Liver (tissue), 9 donors: ENCODE measurements around the gene INHBA. TPM values are rescaled to one million over a fixed set of nuclear protein-coding genes. Genes with fewer than 3 reads are reported as not detected.
A peak's percentile ranks its signal among the peaks of the same experiment; 100 is the strongest.

Experiments used
- DNase-seq: peaks from one replicate; pipeline ENCODE4 v3.0.0-alpha.2; 2017; ENCODE audit warnings: low spot score
- H3K27ac ChIP-seq, 2 donors: one replicate each; pipeline ENCODE4 v1.7.0; 2013; ENCODE audit warnings: inconsistent platforms in 2 of 2, low read length in 2 of 2, control low read depth in 1 of 2, low read depth in 1 of 2, mild to moderate bottlenecking in 1 of 2
- H3K27me3 ChIP-seq, 4 donors: one replicate each; pipeline versions ENCODE4 v1.6.1 to v1.7.0; 2013; ENCODE audit warnings: low read length in 3 of 4, inconsistent platforms in 1 of 4, mild to moderate bottlenecking in 1 of 4, moderate library complexity in 1 of 4; ENCODE audit not compliant: control insufficient read depth in 4 of 4, insufficient read depth in 4 of 4
- H3K36me3 ChIP-seq, 4 donors: one replicate each; pipeline versions ENCODE4 v1.6.1 to v1.7.0; 2013; ENCODE audit warnings: low read length in 3 of 4, mild to moderate bottlenecking in 3 of 4, low read depth in 1 of 4, moderate library complexity in 1 of 4; ENCODE audit not compliant: control insufficient read depth in 4 of 4, insufficient read depth in 3 of 4
- H3K4me1 ChIP-seq, 4 donors: one replicate each; pipeline versions ENCODE4 v1.6.1 to v1.7.0; 2013; ENCODE audit warnings: low read length in 3 of 4, mild to moderate bottlenecking in 3 of 4, moderate library complexity in 1 of 4; ENCODE audit not compliant: control insufficient read depth in 4 of 4, insufficient read depth in 4 of 4
- H3K4me3 ChIP-seq, 3 donors: one replicate each; pipeline versions ENCODE4 v1.6.1 to v1.7.0; 2013; ENCODE audit warnings: low read length in 3 of 3, control low read depth in 1 of 3, low read depth in 1 of 3, mild to moderate bottlenecking in 1 of 3
- H3K9ac ChIP-seq, 2 donors: one replicate each; pipeline ENCODE4 v1.7.0; 2013; ENCODE audit warnings: low read length in 2 of 2, mild to moderate bottlenecking in 2 of 2, moderate library complexity in 2 of 2, control low read depth in 1 of 2, low read depth in 1 of 2
- H3K9me3 ChIP-seq, 4 donors: one replicate each; pipeline versions ENCODE4 v1.6.1 to v1.7.0; 2013; ENCODE audit warnings: low read length in 3 of 4; ENCODE audit not compliant: control insufficient read depth in 4 of 4
- EGR1 ChIP-seq, 2 donors: IDR thresholded peaks; 2 replicates each; pipeline ENCODE4 v1.6.1; 2016 to 2018; ENCODE audit warnings: antibody characterized with exemption in 2 of 2, low read depth in 2 of 2
- FOXA1 ChIP-seq: IDR thresholded peaks from 2 replicates; pipeline ENCODE4 v1.6.1; 2016; ENCODE audit warnings: antibody characterized with exemption
- FOXA2 ChIP-seq: IDR thresholded peaks from 2 replicates; pipeline ENCODE4 v1.6.1; 2016; ENCODE audit warnings: antibody characterized with exemption
- GABPA ChIP-seq, 2 donors: IDR thresholded peaks in 1 of 2; conservative IDR thresholded peaks in 1 of 2; 2 replicates each; pipeline ENCODE4 v1.6.1; 2016; ENCODE audit warnings: antibody characterized with exemption in 2 of 2, mild to moderate bottlenecking in 1 of 2, moderate library complexity in 1 of 2
- HNF4A ChIP-seq, 2 donors: conservative IDR thresholded peaks; 2 replicates each; pipeline ENCODE4 v1.6.1; 2016; ENCODE audit warnings: antibody characterized with exemption in 2 of 2, mild to moderate bottlenecking in 2 of 2
- HNF4G ChIP-seq: IDR thresholded peaks from 2 replicates; pipeline ENCODE4 v1.6.1; 2016; ENCODE audit warnings: antibody characterized with exemption
- JUND ChIP-seq, 2 donors: IDR thresholded peaks; 2 replicates each; pipeline ENCODE4 v1.6.1; 2016; ENCODE audit warnings: antibody characterized with exemption in 2 of 2
- NR2F2 ChIP-seq: IDR thresholded peaks from 2 replicates; pipeline ENCODE4 v1.6.1; 2016; ENCODE audit warnings: antibody characterized with exemption
- RAD21 ChIP-seq, 2 donors: IDR thresholded peaks; 2 replicates each; pipeline ENCODE4 v1.6.1; 2016; ENCODE audit warnings: antibody characterized with exemption in 2 of 2, mild to moderate bottlenecking in 2 of 2
- RXRA ChIP-seq, 2 donors: IDR thresholded peaks; 2 replicates each; pipeline ENCODE4 v1.6.1; 2017 to 2018; ENCODE audit warnings: antibody characterized with exemption in 2 of 2, mild to moderate bottlenecking in 1 of 2
- SP1 ChIP-seq: IDR thresholded peaks from 2 replicates; pipeline ENCODE4 v1.6.1; 2018; ENCODE audit warnings: antibody characterized with exemption, mild to moderate bottlenecking
- TAF1 ChIP-seq: conservative IDR thresholded peaks from 2 replicates; pipeline ENCODE4 v1.6.1; 2016; ENCODE audit warnings: antibody characterized with exemption, mild to moderate bottlenecking
- YY1 ChIP-seq: IDR thresholded peaks from 2 replicates; pipeline ENCODE4 v1.6.1; 2016; ENCODE audit warnings: antibody characterized with exemption, mild to moderate bottlenecking
- WGBS: extraction: QIAGEN DNeasy Blood & Tissue Kit; methylation state at CpG from one replicate; pipeline ENCODE4 v1.1.7; 2013; 5-methylcytosine and 5-hydroxymethylcytosine counted together
- polyA plus RNA-seq, 2 donors: library from polyadenylated mRNA; stranded (reverse) in 1 of 2; unstranded in 1 of 2; fragments of 200-250 nt in 1 of 2; fragments of >200 nt in 1 of 2; fragmentation: Nextera tagmentation in 1 of 2; extraction: Ambion mirVana in 1 of 2; gene quantifications; one replicate each; pipeline versions ENCODE4 v1.2.1 to v1.2.3, GENCODE V29; 2013 to 2015
- total RNA-seq, 2 donors: library from RNA; depleted of rRNA; stranded (reverse); fragments of >200 nt; gene quantifications; one replicate each; pipeline ENCODE4 v1.2.3, GENCODE V29; 2014
- TF ChIP-seq, protein P1 (sequence below): IDR thresholded peaks from 2 replicates; pipeline ENCODE4 v1.6.1; 2016; ENCODE audit warnings: antibody characterized with exemption
- TF ChIP-seq, protein P2 (sequence below): IDR thresholded peaks from 2 replicates; pipeline ENCODE4 v1.6.1; 2016; ENCODE audit warnings: antibody characterized with exemption
- TF ChIP-seq, protein P3 (sequence below): fragments of 150-350 bp; IDR thresholded peaks from 2 replicates; pipeline ENCODE4 v1.5.1; 2017; ENCODE audit warnings: improper control_type of control experiment, low read depth, low read length; ENCODE audit not compliant: missing input control
- TF ChIP-seq, protein P4 (sequence below): IDR thresholded peaks from 2 replicates; pipeline ENCODE4 v1.6.1; 2016; ENCODE audit warnings: antibody characterized with exemption, mild to moderate bottlenecking
- TF ChIP-seq, protein P5 (sequence below): IDR thresholded peaks from 2 replicates; pipeline ENCODE4 v1.6.1; 2016; ENCODE audit warnings: antibody characterized with exemption
- donor health status: healthy.
- donor health status: healthy.
- donor health status: healthy.
- donor health status: healthy.
- donor health status: healthy.

INHBA gene
- total and polyA plus RNA-seq, 4 donors: 0.23 to 8.9 (median 3.0) TPM

DNA sequence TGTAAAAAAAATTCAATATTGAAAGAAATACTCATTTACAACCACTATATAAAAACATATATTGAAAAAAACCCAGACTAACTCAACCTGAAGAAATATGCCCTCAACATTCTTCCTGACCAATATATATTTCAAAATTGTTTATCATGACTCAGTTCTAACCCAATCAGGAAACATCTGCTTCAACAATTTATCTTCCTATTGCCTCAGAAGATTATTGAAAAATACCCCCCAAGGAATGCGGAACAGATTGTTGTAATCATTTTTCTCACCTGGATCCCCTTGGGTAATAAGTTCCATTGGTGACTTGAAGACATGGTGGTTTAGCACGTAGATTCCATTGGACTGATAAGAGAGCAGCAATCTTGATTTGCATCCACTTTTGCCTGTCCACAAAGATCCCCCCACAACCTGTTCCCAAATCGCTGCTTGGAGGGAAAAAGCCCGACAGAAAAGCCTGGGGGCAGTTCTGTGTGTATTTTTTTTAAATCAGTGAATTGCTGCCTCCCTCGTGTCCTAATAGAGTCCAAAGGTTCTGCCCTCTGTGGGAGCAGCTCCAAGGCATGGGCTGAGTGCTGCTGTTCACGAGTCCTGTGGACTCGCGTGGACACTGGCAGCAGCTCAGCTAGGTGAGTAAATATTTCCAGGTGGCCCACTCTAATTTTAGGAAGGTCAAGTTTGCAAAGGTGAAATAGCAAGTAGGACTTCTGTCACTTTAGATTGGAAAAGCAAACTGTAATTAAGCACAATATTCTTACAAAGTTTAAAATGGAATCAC lies 5.9 kb upstream of the INHBA start:
- Histone ChIP-seq H3K27me3 (no peaks in the 10 kb centered on the region), H3K36me3 (no peaks in the 10 kb centered on the region), H3K4me3 (peak overlapping the region; percentile 36 to 66 (median 47)), H3K4me1 (peaks cover 0 to 56% (median 20%) of the 10 kb centered on the region in 4 donors), H3K9me3 (no peaks in the 10 kb centered on the region), H3K9ac (peak overlapping the region; percentile 72 to 94), H3K27ac (peak overlapping the region; percentile 68 to 96)
- DNase-seq: no peak
- TF ChIP-seq NR2F2 (no peak), FOXA1 (no peak), SP1 (peak; percentile 77), GABPA (IDR thresholded peaks at IDR 0.05 in 1 of 2, conservative IDR thresholded peaks at IDR 0.05 in 1 of 2) (peak in 1 of 2 donors; percentile 18), JUND (IDR thresholded peaks at IDR 0.05) (peak; percentile 90 to 98), HNF4A (conservative IDR thresholded peaks at IDR 0.05) (peak; percentile 95 to 97), EGR1 (IDR thresholded peaks at IDR 0.05; ENCODE audit: low read depth in 2 of 2) (peak in 1 of 2 donors; percentile 93), RAD21 (IDR thresholded peaks at IDR 0.05) (peak; percentile 41 to 53), YY1 (peak; percentile 60), TAF1 (peak; percentile 6), RXRA (IDR thresholded peaks at IDR 0.05) (peak; percentile 88 to 95), HNF4G (peak; percentile 90), FOXA2 (peak; percentile 68)
- TF ChIP-seq, protein P1, sequence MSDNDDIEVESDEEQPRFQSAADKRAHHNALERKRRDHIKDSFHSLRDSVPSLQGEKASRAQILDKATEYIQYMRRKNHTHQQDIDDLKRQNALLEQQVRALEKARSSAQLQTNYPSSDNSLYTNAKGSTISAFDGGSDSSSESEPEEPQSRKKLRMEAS: peak; percentile 87
- TF ChIP-seq, protein P2, sequence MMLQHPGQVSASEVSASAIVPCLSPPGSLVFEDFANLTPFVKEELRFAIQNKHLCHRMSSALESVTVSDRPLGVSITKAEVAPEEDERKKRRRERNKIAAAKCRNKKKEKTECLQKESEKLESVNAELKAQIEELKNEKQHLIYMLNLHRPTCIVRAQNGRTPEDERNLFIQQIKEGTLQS: peak; percentile 81
- TF ChIP-seq, protein P3, sequence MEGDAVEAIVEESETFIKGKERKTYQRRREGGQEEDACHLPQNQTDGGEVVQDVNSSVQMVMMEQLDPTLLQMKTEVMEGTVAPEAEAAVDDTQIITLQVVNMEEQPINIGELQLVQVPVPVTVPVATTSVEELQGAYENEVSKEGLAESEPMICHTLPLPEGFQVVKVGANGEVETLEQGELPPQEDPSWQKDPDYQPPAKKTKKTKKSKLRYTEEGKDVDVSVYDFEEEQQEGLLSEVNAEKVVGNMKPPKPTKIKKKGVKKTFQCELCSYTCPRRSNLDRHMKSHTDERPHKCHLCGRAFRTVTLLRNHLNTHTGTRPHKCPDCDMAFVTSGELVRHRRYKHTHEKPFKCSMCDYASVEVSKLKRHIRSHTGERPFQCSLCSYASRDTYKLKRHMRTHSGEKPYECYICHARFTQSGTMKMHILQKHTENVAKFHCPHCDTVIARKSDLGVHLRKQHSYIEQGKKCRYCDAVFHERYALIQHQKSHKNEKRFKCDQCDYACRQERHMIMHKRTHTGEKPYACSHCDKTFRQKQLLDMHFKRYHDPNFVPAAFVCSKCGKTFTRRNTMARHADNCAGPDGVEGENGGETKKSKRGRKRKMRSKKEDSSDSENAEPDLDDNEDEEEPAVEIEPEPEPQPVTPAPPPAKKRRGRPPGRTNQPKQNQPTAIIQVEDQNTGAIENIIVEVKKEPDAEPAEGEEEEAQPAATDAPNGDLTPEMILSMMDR: no peak
- TF ChIP-seq, protein P4, sequence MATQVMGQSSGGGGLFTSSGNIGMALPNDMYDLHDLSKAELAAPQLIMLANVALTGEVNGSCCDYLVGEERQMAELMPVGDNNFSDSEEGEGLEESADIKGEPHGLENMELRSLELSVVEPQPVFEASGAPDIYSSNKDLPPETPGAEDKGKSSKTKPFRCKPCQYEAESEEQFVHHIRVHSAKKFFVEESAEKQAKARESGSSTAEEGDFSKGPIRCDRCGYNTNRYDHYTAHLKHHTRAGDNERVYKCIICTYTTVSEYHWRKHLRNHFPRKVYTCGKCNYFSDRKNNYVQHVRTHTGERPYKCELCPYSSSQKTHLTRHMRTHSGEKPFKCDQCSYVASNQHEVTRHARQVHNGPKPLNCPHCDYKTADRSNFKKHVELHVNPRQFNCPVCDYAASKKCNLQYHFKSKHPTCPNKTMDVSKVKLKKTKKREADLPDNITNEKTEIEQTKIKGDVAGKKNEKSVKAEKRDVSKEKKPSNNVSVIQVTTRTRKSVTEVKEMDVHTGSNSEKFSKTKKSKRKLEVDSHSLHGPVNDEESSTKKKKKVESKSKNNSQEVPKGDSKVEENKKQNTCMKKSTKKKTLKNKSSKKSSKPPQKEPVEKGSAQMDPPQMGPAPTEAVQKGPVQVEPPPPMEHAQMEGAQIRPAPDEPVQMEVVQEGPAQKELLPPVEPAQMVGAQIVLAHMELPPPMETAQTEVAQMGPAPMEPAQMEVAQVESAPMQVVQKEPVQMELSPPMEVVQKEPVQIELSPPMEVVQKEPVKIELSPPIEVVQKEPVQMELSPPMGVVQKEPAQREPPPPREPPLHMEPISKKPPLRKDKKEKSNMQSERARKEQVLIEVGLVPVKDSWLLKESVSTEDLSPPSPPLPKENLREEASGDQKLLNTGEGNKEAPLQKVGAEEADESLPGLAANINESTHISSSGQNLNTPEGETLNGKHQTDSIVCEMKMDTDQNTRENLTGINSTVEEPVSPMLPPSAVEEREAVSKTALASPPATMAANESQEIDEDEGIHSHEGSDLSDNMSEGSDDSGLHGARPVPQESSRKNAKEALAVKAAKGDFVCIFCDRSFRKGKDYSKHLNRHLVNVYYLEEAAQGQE: peak; percentile 63
- TF ChIP-seq, protein P5, sequence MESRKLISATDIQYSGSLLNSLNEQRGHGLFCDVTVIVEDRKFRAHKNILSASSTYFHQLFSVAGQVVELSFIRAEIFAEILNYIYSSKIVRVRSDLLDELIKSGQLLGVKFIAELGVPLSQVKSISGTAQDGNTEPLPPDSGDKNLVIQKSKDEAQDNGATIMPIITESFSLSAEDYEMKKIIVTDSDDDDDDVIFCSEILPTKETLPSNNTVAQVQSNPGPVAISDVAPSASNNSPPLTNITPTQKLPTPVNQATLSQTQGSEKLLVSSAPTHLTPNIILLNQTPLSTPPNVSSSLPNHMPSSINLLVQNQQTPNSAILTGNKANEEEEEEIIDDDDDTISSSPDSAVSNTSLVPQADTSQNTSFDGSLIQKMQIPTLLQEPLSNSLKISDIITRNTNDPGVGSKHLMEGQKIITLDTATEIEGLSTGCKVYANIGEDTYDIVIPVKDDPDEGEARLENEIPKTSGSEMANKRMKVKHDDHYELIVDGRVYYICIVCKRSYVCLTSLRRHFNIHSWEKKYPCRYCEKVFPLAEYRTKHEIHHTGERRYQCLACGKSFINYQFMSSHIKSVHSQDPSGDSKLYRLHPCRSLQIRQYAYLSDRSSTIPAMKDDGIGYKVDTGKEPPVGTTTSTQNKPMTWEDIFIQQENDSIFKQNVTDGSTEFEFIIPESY: peak; percentile 85
- 26% methylated on average over 8 of the region's 8 CpGs for WGBS
